ENCODE measurements around the gene TOR1A. TPM values are rescaled to one million over a fixed set of nuclear protein-coding genes. Genes with fewer than 3 reads are reported as not detected.

TOR1A gene
- total RNA-seq, 2 donors from 2014 or later: 17.4 to 27.0 TPM

DNA sequence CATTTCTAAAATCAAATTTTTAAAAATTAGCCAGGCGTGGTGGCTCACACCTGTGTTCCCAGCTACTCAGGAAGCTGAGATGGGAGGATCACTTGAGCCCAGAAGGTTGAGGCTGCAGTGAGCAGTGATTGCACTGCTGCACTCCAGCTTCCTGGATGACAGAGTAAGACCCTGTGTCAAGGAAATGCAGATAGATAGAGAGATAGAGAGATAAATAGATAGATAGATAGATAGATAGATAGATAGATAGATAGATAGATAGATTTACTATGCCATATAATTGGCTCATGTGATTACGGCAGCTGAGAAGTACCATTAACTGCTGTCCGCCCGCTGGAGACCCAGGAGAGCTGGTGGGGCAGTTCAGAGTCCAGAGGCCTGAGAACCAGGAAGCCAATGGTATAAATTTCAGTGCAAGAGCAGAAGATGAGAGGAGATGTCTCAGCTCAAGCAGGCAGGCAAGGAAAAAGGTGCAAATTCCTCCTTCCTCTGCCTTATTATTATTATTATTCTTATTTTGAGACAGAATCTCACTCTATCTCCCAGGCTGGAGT, 58.1 kb downstream of the TOR1A start:
- TF ChIP-seq, protein P1, sequence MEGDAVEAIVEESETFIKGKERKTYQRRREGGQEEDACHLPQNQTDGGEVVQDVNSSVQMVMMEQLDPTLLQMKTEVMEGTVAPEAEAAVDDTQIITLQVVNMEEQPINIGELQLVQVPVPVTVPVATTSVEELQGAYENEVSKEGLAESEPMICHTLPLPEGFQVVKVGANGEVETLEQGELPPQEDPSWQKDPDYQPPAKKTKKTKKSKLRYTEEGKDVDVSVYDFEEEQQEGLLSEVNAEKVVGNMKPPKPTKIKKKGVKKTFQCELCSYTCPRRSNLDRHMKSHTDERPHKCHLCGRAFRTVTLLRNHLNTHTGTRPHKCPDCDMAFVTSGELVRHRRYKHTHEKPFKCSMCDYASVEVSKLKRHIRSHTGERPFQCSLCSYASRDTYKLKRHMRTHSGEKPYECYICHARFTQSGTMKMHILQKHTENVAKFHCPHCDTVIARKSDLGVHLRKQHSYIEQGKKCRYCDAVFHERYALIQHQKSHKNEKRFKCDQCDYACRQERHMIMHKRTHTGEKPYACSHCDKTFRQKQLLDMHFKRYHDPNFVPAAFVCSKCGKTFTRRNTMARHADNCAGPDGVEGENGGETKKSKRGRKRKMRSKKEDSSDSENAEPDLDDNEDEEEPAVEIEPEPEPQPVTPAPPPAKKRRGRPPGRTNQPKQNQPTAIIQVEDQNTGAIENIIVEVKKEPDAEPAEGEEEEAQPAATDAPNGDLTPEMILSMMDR (IDR thresholded peaks at IDR 0.05): no peak
- no peak for TF ChIP-seq POLR2A (IDR thresholded peaks at IDR 0.05)
- no peak overlapping the region for H3K27ac ChIP-seq
- H3K4me1 ChIP-seq: peaks cover 6% of the 10 kb centered on the region
- H3K9me3 ChIP-seq: no peaks in the 10 kb centered on the region
- no peaks in the 10 kb centered on the region for H3K27me3 ChIP-seq
- 97 to 100% methylated on average over 4 of the region's 4 CpGs for WGBS, 2 donors
- no peak for DNase-seq
- intact Hi-C loops (cut with DNase I): no loop called here
- H3K36me3 ChIP-seq (replicated peaks in 1 of 2; ENCODE audit: insufficient read depth in 1 of 2, low read depth in 2 of 2): no peaks in the 10 kb centered on the region
- H3K4me3 ChIP-seq: no peak overlapping the region
- ATAC-seq: no peak

DNA sequence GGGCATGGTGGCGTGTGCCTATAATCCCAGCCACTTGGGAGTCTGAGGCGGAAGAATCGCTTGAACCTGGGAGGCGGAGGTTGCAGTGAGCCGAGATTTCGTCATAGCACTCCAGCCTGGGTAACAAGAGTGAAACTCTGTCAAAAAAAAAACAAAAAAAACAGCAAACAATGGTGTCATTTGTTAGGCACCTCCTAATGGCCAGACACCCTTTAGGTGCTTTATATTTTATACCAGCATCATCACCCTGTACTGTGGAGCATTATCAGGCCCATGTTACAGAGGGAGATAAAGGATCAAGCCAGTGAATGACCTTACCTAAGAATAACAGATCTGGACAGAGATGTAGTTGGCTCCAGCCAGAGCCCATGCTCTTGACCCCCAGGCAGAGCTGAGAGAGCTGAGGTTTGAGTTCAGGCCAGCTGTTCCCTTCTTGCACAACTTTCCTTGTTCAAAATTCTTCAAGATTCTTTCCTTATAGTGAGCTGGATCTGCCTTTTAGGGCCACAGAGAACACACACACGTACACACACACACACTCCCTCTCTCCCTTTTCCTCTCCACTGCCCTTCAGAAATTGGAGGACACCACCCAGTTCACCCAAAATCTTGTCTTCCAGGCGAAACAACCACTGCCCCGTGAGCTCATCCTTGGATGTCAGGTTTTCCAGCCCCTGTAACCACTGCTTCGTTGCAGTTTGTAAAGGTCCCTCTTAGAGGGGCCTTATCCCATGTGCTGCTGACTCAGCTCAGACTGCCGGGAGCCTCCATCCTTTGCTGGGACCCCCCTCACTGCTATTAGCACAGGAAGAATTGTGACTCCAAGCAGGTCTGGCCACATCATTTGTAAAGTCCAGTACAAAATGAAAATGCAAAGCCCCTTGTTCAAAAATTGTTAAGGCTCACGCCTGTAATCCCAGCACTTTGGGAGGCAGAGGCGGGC, 60.7 kb downstream of the TOR1A start:
- no peak for TF ChIP-seq POLR2A (IDR thresholded peaks at IDR 0.05)
- TF ChIP-seq, protein P1 (IDR thresholded peaks at IDR 0.05): no peak
- 71 to 75% methylated on average over 13 of the region's 13 CpGs for WGBS, 2 donors
- Histone ChIP-seq H3K36me3 (replicated peaks in 1 of 2; ENCODE audit: insufficient read depth in 1 of 2, low read depth in 2 of 2) (no peaks in the 10 kb centered on the region), H3K9me3 (no peaks in the 10 kb centered on the region), H3K27ac (peak overlapping the region in 2 of 4 donors; percentile 37 to 45), H3K4me1 (no peaks in the 10 kb centered on the region), H3K27me3 (no peaks in the 10 kb centered on the region), H3K4me3 (no peak overlapping the region)
- intact Hi-C loops (cut with DNase I): no loop called here
- ATAC-seq (peak; percentile 33), DNase-seq (peak in 1 of 4 donors; percentile 41)

Small RNAs within 50 kb of the gene (microRNA-seq; reads per million reads assigned to microRNA genes)
- 0 to 0.90 reads per million in 2 donors for gene MIR6855 (ENCODE audit: borderline number of aligned reads in 2 of 2, borderline replicate concordance in 2 of 2)

Small RNAs within 50 kb of the gene (small RNA-seq; reads per million reads assigned to genes)
- gene MIR6855: not detected

Other genes starting within 250 kb of the TOR1A start
- gene C9orf50, start 203.0 kb downstream of the TOR1A start, total RNA-seq: not detected
- gene NTMT1, start 198.0 kb downstream of the TOR1A start, total RNA-seq: 10 to 100 TPM; 11.2 to 14.5 TPM
- gene ASB6, start 182.0 kb downstream of the TOR1A start, total RNA-seq: 10 to 100 TPM; 12.7 to 14.5 TPM
- 1 to 10 TPM in 1 of 2 donors, not detected in 1; 1.0 TPM for gene PRRX2, start 158.5 kb downstream of the TOR1A start, total RNA-seq
- gene PTGES, start 71.1 kb downstream of the TOR1A start, total RNA-seq: under 1 TPM; 0.52 to 0.66 TPM
- 10 to 100 TPM in 1 of 2 donors, 1 to 10 TPM in 1; 9.6 to 19.2 TPM for gene TOR1B, start 21.0 kb downstream of the TOR1A start, total RNA-seq
- gene C9orf78, start 11.1 kb upstream of the TOR1A start, total RNA-seq: 10 to 100 TPM; 25.1 to 48.0 TPM
- gene USP20, start 11.3 kb upstream of the TOR1A start, total RNA-seq: 10 to 100 TPM; 14.5 to 23.4 TPM
- 10 to 100 TPM; 17.1 to 17.9 TPM for gene FNBP1, start 219.1 kb upstream of the TOR1A start, total RNA-seq
- 10 to 100 TPM in 1 of 2 donors, 1 to 10 TPM in 1; 9.6 to 11.4 TPM for gene GPR107, start 229.8 kb upstream of the TOR1A start, total RNA-seq